Psoas muscle (tissue), 8 donors: ENCODE measurements around the gene MBNL1. TPM values are rescaled to one million over a fixed set of nuclear protein-coding genes. Genes with fewer than 3 reads are reported as not detected.
A peak's percentile ranks its signal among the peaks of the same experiment; 100 is the strongest.

Experiments
- ATAC-seq, 4 donors: fragments of 200-7000 bp; cut with Tn5 transposase; one replicate each; pipeline ENCODE4 v1.9.1; 2020; ENCODE audit warnings: moderate library complexity in 3 of 4, mild to moderate bottlenecking in 2 of 4
- DNase-seq, 2 donors: peaks; one replicate each; pipeline ENCODE4 v3.0.0-alpha.2; 2020
- H3K27ac ChIP-seq: fragments of 200-600 bp; one replicate; pipeline ENCODE4 v1.8.0; 2022
- H3K27me3 ChIP-seq, 3 donors: fragments of 200-600 bp in 1 of 3; one replicate each; pipeline versions ENCODE4 v1.6.1 to v1.8.0; 2013 to 2022; ENCODE audit warnings: low read length in 2 of 3, mild to moderate bottlenecking in 2 of 3, moderate library complexity in 1 of 3; ENCODE audit not compliant: insufficient read depth in 3 of 3
- H3K36me3 ChIP-seq, 2 donors: fragments of 200-600 bp in 1 of 2; one replicate each; pipeline versions ENCODE4 v1.6.1 to v1.8.0; 2013 to 2022; ENCODE audit warnings: low read depth in 1 of 2, mild to moderate bottlenecking in 1 of 2, moderate library complexity in 1 of 2; ENCODE audit not compliant: insufficient read depth in 1 of 2
- H3K4me1 ChIP-seq: fragments of 200-600 bp; one replicate; pipeline ENCODE4 v1.8.0; 2022
- H3K4me3 ChIP-seq: fragments of 200-600 bp; one replicate; pipeline ENCODE4 v1.8.0; 2022; ENCODE audit warnings: mild to moderate bottlenecking
- H3K9me3 ChIP-seq: fragments of 200-600 bp; one replicate; pipeline ENCODE4 v1.8.0; 2022
- CTCF ChIP-seq: fragments of 200-600 bp; IDR thresholded peaks from one replicate; pipeline ENCODE4 v1.8.0; 2022; ENCODE audit warnings: antibody characterized with exemption
- WGBS, 3 donors: extraction: QIAGEN DNeasy Blood & Tissue Kit; methylation state at CpG; one replicate each; pipeline versions ENCODE4 v1.1.6 to v1.1.7; 2013; 5-methylcytosine and 5-hydroxymethylcytosine counted together
- intact Hi-C, 2 donors: fragments of 100-400 bp; cut with DNase I; formaldehyde crosslinking; loops; one replicate each; pipeline versions ENCODE4 v1.11.0 to v1.14.2; 2022
- polyA plus RNA-seq, 3 donors: library from polyadenylated mRNA; stranded (reverse); fragments of 200-250 nt; gene quantifications; one replicate each; pipeline ENCODE4 v1.2.3, GENCODE V29; 2013
- total RNA-seq, 4 donors: library from RNA; stranded (reverse); fragmentation: NEBNext Ultra II Directional in 2 of 4; extraction: Animal tissue kit (Norgen Biotek cat#: 25700) in 2 of 4; gene quantifications; one replicate each; pipeline versions ENCODE4 v1.2.1 to v1.2.4, GENCODE V29; 2021 to 2023
- donor health status: healthy with polysubstance abuse.
- donor health status: DM: no; HTN: no; CAD: no; lungs with moderate emphysema.
- donor health status: Bipolar disorder and iron deficiency.
- donor health status: healthy.
- donor health status: DM: yes; HTN: yes; CAD: no.
- donor health status: DM: no; HTN: no; CAD: no.
- donor health status: DM: no; HTN: no; CAD: no.
- donor health status: DM: yes; HTN: yes; CAD: no.

MBNL1 gene
- total and polyA plus RNA-seq, 7 donors: 27.4 to 281 (median 179) TPM

- DNase-seq: no peak
- intact Hi-C loops: loop anchor here (1.0 to 10.0 kb wide), 5 partner anchors 136 to 369 kb away; no protein-coding TSS in a partner anchor
- Histone ChIP-seq H3K9me3 (no peaks in the 10 kb centered on the region), H3K4me3 (peak overlapping the region; percentile 26), H3K27me3 (no peaks in the 10 kb centered on the region), H3K36me3 (peaks cover 0 to 33% of the 10 kb centered on the region in 2 donors), H3K4me1 (peaks cover 78% of the 10 kb centered on the region), H3K27ac (peak overlapping the region; percentile 57)
- WGBS, 3 donors: 32 to 51% (median 37%) methylated on average over 3 of the region's 3 CpGs
- peak in 2 of 4 donors; percentile 16 to 23 for ATAC-seq
- TF ChIP-seq CTCF: no peak
Measured at GRCh38 chr3:152443212-152444023, 174.7 kb downstream of the MBNL1 start.

DNA sequence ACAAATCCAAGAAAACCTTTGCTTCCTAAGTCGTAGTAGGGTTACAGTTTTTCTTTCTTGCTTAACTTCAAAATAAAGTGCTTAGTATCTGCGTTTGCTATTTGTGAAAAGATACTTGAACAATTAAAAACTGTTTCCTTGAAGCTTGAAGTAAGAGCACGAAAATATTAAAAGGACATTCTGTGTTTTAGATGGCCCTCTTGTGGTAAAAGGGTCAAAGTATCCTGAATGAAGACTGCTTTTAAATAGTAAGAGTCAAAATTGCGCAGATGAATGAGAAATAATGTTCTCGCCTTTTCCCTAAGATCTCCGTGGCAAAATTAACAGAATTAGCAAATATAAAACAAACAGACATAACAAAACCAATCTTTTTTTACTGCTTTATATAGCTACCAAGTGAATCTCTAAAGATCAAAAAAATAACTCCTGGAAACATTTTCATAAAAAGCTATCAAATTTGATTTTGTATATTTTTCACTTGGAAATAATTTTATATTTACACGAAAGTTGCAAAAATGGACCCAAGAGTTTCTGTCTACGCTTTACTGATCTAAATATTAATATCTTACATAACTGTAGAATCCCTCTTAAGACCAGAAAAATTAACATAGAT is 175.4 kb downstream of the MBNL1 start:
- Histone ChIP-seq H3K27ac (peak overlapping the region; percentile 57), H3K36me3 (peaks cover 0 to 40% of the 10 kb centered on the region in 2 donors), H3K4me1 (peaks cover 73% of the 10 kb centered on the region), H3K27me3 (no peaks in the 10 kb centered on the region), H3K9me3 (no peaks in the 10 kb centered on the region), H3K4me3 (peak overlapping the region; percentile 26)
- ATAC-seq (peak in 3 of 4 donors; percentile 53 to 74 (median 68)), DNase-seq (no peak)
- peak; percentile 71 for TF ChIP-seq CTCF
- intact Hi-C loops: loop anchor here (1.0 to 10.0 kb wide), 5 partner anchors 137 to 369 kb away; no protein-coding TSS in a partner anchor
- WGBS, 3 donors: 26 to 43% (median 35%) methylated on average over 8 of the region's 8 CpGs

DNA sequence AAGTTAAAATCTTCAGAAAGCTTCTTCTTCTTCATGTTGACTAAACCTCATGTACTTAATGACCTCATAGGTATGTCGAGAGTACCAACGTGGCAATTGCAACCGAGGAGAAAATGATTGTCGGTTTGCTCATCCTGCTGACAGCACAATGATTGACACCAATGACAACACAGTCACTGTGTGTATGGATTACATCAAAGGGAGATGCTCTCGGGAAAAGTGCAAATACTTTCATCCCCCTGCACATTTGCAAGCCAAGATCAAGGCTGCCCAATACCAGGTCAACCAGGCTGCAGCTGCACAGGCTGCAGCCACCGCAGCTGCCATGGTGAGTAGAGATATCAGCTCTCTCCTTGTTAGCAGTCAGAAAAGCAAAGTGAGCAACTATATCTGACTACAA is 176.5 kb downstream of the MBNL1 start:
- H3K4me1 ChIP-seq: peaks cover 66% of the 10 kb centered on the region
- DNase-seq (no peak), ATAC-seq (peak; percentile 64 to 90 (median 82))
- H3K4me3 ChIP-seq: no peak overlapping the region
- no peaks in the 10 kb centered on the region for H3K27me3 ChIP-seq
- H3K36me3 ChIP-seq: peaks cover 0 to 51% of the 10 kb centered on the region in 2 donors
- TF ChIP-seq CTCF: no peak
- peak overlapping the region; percentile 57 for H3K27ac ChIP-seq
- H3K9me3 ChIP-seq: no peaks in the 10 kb centered on the region
- 36 to 51% (median 38%) methylated on average over 6 of the region's 6 CpGs for WGBS, 3 donors
- intact Hi-C loops: loop anchor here (10.0 kb wide), 3 partner anchors 140 to 370 kb away; no protein-coding TSS in a partner anchor

DNA sequence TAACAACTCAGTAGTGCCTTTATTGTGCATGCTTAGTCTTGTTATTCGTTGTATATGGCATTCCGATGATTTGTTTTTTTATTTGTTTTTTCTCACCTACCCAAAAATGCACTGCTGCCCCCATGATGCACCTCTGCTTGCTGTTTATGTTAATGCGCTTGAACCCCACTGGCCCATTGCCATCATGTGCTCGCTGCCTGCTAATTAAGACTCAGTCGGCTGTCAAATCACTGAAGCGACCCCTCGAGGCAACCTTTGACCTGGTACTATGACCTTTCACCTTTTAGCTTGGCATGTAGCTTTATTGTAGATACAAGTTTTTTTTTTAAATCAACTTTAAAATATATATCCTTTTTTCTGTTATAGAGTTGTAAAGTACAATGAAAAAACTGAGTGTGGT is 177.8 kb downstream of the MBNL1 start:
- no peak for ATAC-seq
- Histone ChIP-seq H3K4me3 (no peak overlapping the region), H3K27ac (peak overlapping the region; percentile 4), H3K9me3 (no peaks in the 10 kb centered on the region), H3K4me1 (peaks cover 63% of the 10 kb centered on the region), H3K36me3 (peaks cover 0 to 64% of the 10 kb centered on the region in 2 donors), H3K27me3 (no peaks in the 10 kb centered on the region)
- WGBS, 3 donors: 62 to 75% (median 67%) methylated on average over 7 of the region's 7 CpGs
- no peak for TF ChIP-seq CTCF
- intact Hi-C loops: loop anchor here (10.0 kb wide), 3 partner anchors 142 to 372 kb away; no protein-coding TSS in a partner anchor
- DNase-seq: peak in 1 of 2 donors; percentile 51
